HepG2 (cell line): ENCODE measurements around the gene APOM. TPM values are rescaled to one million over a fixed set of nuclear protein-coding genes. Genes with fewer than 3 reads are reported as not detected.

Experiments used
- BRD4 ChIP-seq: sonication (generic); formaldehyde crosslinking; IDR thresholded peaks from 2 replicates; pipeline ENCODE4 v1.4.0; 2020; ENCODE audit warnings: missing genetic modification reagents
- CEBPB ChIP-seq: IDR thresholded peaks from 2 replicates; pipeline ENCODE4 v1.6.1; 2011; ENCODE audit warnings: low read depth, low read length, improper control_type of control experiment, borderline replicate concordance
- ESRRA ChIP-seq: sonication (generic); formaldehyde crosslinking; IDR thresholded peaks from 2 replicates; pipeline ENCODE4 v1.5.1; 2020; ENCODE audit warnings: mild to moderate bottlenecking, low read depth, missing genetic modification reagents
- GABPA ChIP-seq, 2 experiments: IDR thresholded peaks; 2 replicates each; pipeline ENCODE4 v1.6.1; 2011 to 2016; ENCODE audit warnings: low read depth in 2 of 2, low read length in 1 of 2, missing biosample characterization in 1 of 2, missing genetic modification characterization in 1 of 2
- IRF2 ChIP-seq: IDR thresholded peaks from 2 replicates; pipeline ENCODE4 v1.6.1; 2018; ENCODE audit warnings: missing genetic modification reagents, missing compliant biosample characterization
- MTA3 ChIP-seq: sonication (generic); formaldehyde crosslinking; IDR thresholded peaks from 2 replicates; pipeline ENCODE4 v1.4.0; 2020; ENCODE audit warnings: missing genetic modification reagents
- NFATC3 ChIP-seq: sonication (generic); formaldehyde crosslinking; IDR thresholded peaks from 2 replicates; pipeline ENCODE4 v1.5.1; 2020; ENCODE audit warnings: mild to moderate bottlenecking, missing genetic modification reagents
- RXRA ChIP-seq: sonication (generic); formaldehyde crosslinking; IDR thresholded peaks from 2 replicates; pipeline ENCODE4 v1.5.1; 2020; ENCODE audit warnings: missing genetic modification reagents
- SALL1 ChIP-seq: sonication (generic); formaldehyde crosslinking; IDR thresholded peaks from 2 replicates; pipeline ENCODE4 v1.8.0; 2022; ENCODE audit warnings: mild to moderate bottlenecking, missing genetic modification reagents
- SIN3A ChIP-seq: IDR thresholded peaks from 2 replicates; pipeline ENCODE4 v1.6.1; 2011; ENCODE audit warnings: low read depth, mild to moderate bottlenecking, control low read depth, low read length, borderline replicate concordance
- SMARCE1 ChIP-seq: fragments of 450-650 bp; IDR thresholded peaks from 2 replicates; pipeline ENCODE4 v1.6.1; 2017; ENCODE audit warnings: borderline replicate concordance
- SMYD3 ChIP-seq: sonication (generic); formaldehyde crosslinking; IDR thresholded peaks from 2 replicates; pipeline ENCODE4 v1.8.1; 2023; ENCODE audit warnings: mild to moderate bottlenecking, missing genetic modification reagents
- SNRNP70 ChIP-seq: fragments of 200-400 bp; formaldehyde crosslinking; IDR thresholded peaks from 2 replicates; pipeline ENCODE4 v1.6.1; 2017; ENCODE audit warnings: mild to moderate bottlenecking, low read depth, low read length, moderate library complexity
- SUZ12 ChIP-seq: fragments of 150-350 bp; IDR thresholded peaks from 2 replicates; pipeline ENCODE4 v1.6.1; 2014; ENCODE audit warnings: low read depth, low read length
- TEAD2 ChIP-seq: sonication (generic); formaldehyde crosslinking; IDR thresholded peaks from 2 replicates; pipeline ENCODE4 v1.9.0; 2021; ENCODE audit warnings: missing genetic modification reagents
- ZFX ChIP-seq: sonication (generic); formaldehyde crosslinking; IDR thresholded peaks from 2 replicates; pipeline ENCODE4 v1.4.0; 2020; ENCODE audit warnings: mild to moderate bottlenecking, low read depth, missing genetic modification reagents, moderate library complexity
- ZNF121 ChIP-seq: sonication (generic); formaldehyde crosslinking; IDR thresholded peaks from 2 replicates; pipeline ENCODE4 v1.5.0; 2020; ENCODE audit warnings: mild to moderate bottlenecking, missing genetic modification reagents
- ZNF44 ChIP-seq: sonication (generic); formaldehyde crosslinking; IDR thresholded peaks from 2 replicates; pipeline ENCODE4 v1.5.1; 2020; ENCODE audit warnings: mild to moderate bottlenecking, missing genetic modification reagents
- ZNF510 ChIP-seq: sonication (generic); formaldehyde crosslinking; IDR thresholded peaks from 2 replicates; pipeline ENCODE4 v1.4.0; 2020; ENCODE audit warnings: low read depth, mild to moderate bottlenecking, missing genetic modification reagents
- ZNF550 ChIP-seq: sonication (generic); formaldehyde crosslinking; IDR thresholded peaks from 2 replicates; pipeline ENCODE4 v1.4.0; 2020; ENCODE audit warnings: mild to moderate bottlenecking, missing genetic modification reagents, borderline replicate concordance
- ZNF556 ChIP-seq: sonication (generic); formaldehyde crosslinking; IDR thresholded peaks from 2 replicates; pipeline ENCODE4 v1.4.0; 2020; ENCODE audit warnings: mild to moderate bottlenecking, missing genetic modification reagents, borderline replicate concordance
- ZNF564 ChIP-seq: sonication (generic); formaldehyde crosslinking; IDR thresholded peaks from 2 replicates; pipeline ENCODE4 v1.8.1; 2023; ENCODE audit warnings: mild to moderate bottlenecking, missing genetic modification reagents
- ZNF567 ChIP-seq: sonication (generic); formaldehyde crosslinking; IDR thresholded peaks from 2 replicates; pipeline ENCODE4 v1.8.1; 2023; ENCODE audit warnings: mild to moderate bottlenecking, missing genetic modification reagents, borderline replicate concordance
- ZNF570 ChIP-seq: sonication (generic); formaldehyde crosslinking; IDR thresholded peaks from 2 replicates; pipeline ENCODE4 v1.4.0; 2020; ENCODE audit warnings: mild to moderate bottlenecking, missing genetic modification reagents, borderline replicate concordance
- ZNF577 ChIP-seq: sonication (generic); formaldehyde crosslinking; IDR thresholded peaks from 2 replicates; pipeline ENCODE4 v1.4.0; 2020; ENCODE audit warnings: mild to moderate bottlenecking, low read depth, missing genetic modification reagents, borderline replicate concordance
- ZNF614 ChIP-seq: IDR thresholded peaks from 2 replicates; pipeline ENCODE4 v1.6.1; 2018; ENCODE audit warnings: missing biosample characterization, missing genetic modification reagents, inconsistent platforms, borderline replicate concordance
- ZNF713 ChIP-seq: sonication (generic); formaldehyde crosslinking; IDR thresholded peaks from 2 replicates; pipeline ENCODE4 v1.4.0; 2020; ENCODE audit warnings: mild to moderate bottlenecking, missing genetic modification reagents
- ZNF749 ChIP-seq: sonication (generic); formaldehyde crosslinking; IDR thresholded peaks from 2 replicates; pipeline ENCODE4 v1.8.0; 2022; ENCODE audit warnings: mild to moderate bottlenecking, missing genetic modification reagents, moderate library complexity, borderline replicate concordance
- ZNF792 ChIP-seq: IDR thresholded peaks from 2 replicates; pipeline ENCODE4 v1.6.1; 2016
- polyA plus RNA-seq, 8 experiments: library from polyadenylated mRNA; depleted of rRNA in 3 of 8; stranded (reverse) in 7 of 8; unstranded in 1 of 8; fragments of >200 nt; fragmentation: Illumina TruSeq in 4 of 8; extraction: Trizol in 4 of 8; gene quantifications; 2 replicates each; pipeline versions ENCODE4 v1.2.1 to v1.2.3, GENCODE V29; 2011 to 2016; ENCODE audit warnings: low read depth in 4 of 8, missing spikeins in 1 of 8, mixed read lengths in 1 of 8; ENCODE audit not compliant: insufficient read depth in 1 of 8
- total RNA-seq, 5 experiments: library from RNA; depleted of rRNA; stranded (reverse); fragments of >200 nt; fragmentation: Illumina TruSeq; extraction: Trizol; gene quantifications; 2 replicates each; pipeline ENCODE4 v1.2.3, GENCODE V29; 2016; ENCODE audit warnings: low read depth in 1 of 5
- TF ChIP-seq, protein P1 (sequence below): sonication (generic); formaldehyde crosslinking; IDR thresholded peaks from 2 replicates; pipeline ENCODE4 v1.8.0; 2022; ENCODE audit warnings: missing genetic modification reagents, low read depth, mild to moderate bottlenecking, borderline replicate concordance
- TF ChIP-seq, protein P2 (sequence below): sonication (generic); formaldehyde crosslinking; IDR thresholded peaks from 2 replicates; pipeline ENCODE4 v1.4.0; 2020; ENCODE audit warnings: missing genetic modification reagents

The APOM gene
- total and polyA plus RNA-seq, 2 of the 13 experiments (the other 11 are each of a cell fraction or from before 2014, with no cell fraction given), result 98.2 to 1,140 TPM

DNA sequence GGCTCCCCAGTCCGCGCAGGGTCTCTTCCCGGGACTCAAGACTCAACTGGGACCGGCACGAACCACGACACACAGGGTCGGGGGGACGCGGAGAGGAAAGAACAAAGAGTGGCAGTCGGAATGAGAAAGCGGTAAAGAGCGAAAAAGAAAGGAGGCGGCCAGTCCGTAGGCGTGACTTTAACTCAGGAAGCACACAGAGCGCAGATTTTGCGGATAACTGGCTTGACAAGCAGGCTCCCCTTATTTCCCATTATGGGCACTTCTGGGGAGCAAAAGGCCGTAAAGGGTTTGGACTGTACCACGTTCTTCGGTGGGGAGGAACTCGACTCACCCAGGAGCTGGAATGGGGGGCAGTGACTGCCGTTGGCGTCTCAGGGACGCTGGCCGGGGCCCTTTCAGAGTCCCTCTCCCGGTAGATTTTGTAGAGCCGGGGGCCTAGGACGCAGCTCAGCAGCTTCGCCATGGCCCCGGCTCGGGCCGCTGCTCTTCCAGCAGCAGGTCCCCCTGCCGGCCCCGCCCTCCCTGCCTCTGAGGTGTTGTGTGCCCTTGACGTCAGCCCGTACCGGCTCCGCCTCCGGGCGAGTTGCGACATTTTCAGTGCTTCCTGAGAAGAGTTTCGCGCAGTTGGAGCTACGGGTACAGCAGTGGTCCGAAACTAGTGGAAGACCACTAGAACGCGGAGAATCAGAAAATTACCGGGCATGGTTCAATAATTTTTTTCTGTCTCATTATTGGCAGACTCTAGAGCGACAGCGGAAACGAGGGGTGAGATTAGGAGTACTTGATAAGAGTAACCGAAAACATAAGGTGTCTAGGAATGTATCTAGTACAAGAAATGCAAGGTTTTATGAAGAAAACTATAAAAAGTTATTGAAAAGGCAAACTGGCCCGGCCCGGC lies 47.4 kb downstream of the APOM start, which contains the start of gene ABHD16A (continued):
- TF ChIP-seq SMARCE1, result no peak
- TF ChIP-seq NFATC3 (CRISPR knock-in tag), result no peak
- TF ChIP-seq SNRNP70, result no peak
- TF ChIP-seq ZNF577 (CRISPR knock-in tag), result no peak
- TF ChIP-seq ZNF749 (CRISPR knock-in tag), result peak; percentile 72; the same call in 1 of the 2 replicates
- TF ChIP-seq SMYD3 (CRISPR knock-in tag), result peak; percentile 91; the same call in 1 of the 2 replicates
- TF ChIP-seq CEBPB, result peak; percentile 100
- peak; percentile 55; the same call in 1 of the 2 replicates for TF ChIP-seq ZNF614 (CRISPR knock-in tag)
- peak; percentile 81 for TF ChIP-seq IRF2 (CRISPR knock-in tag)
- no peak for TF ChIP-seq ZNF567 (CRISPR knock-in tag)
- TF ChIP-seq ZNF121 (CRISPR knock-in tag), result no peak
- no peak for TF ChIP-seq ZNF570 (CRISPR knock-in tag)
- TF ChIP-seq, protein P1, sequence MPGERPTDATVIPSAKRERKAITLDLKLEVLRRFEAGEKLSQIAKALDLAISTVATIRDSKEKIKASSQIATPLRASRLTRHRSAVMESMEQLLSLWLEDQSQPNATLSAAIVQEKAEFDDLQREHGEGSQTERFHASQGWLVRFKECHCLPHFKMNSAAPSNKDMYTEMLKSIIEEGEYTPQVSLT (CRISPR knock-in tag), result no peak
- no peak for TF ChIP-seq ZNF44 (CRISPR knock-in tag)
- TF ChIP-seq SUZ12, result no peak
- TF ChIP-seq ESRRA, result no peak; the same call in 1 of the 2 replicates
- TF ChIP-seq ZNF792 (CRISPR knock-in tag), result 0 out of 2 replicates have a peak, but pooled peaks have one; percentile 32
- TF ChIP-seq RXRA (CRISPR knock-in tag), result peak; percentile 64
- TF ChIP-seq ZNF713 (CRISPR knock-in tag), result 0 out of 2 replicates have a peak, but pooled peaks have one; percentile 50
- no peak for TF ChIP-seq ZNF550 (CRISPR knock-in tag)
- peak; percentile 94 for TF ChIP-seq ZNF556 (CRISPR knock-in tag)
- no peak for TF ChIP-seq BRD4 (CRISPR knock-in tag)
- TF ChIP-seq SIN3A, result peak; percentile 77; the same call in 1 of the 2 replicates
- TF ChIP-seq TEAD2 (CRISPR knock-in tag), result no peak
- peak; percentile 70; the same call in 1 of the 2 replicates for TF ChIP-seq ZNF564 (CRISPR knock-in tag)
- TF ChIP-seq MTA3 (CRISPR knock-in tag), result no peak
- TF ChIP-seq SALL1, result peak; percentile 81
- TF ChIP-seq, protein P2, sequence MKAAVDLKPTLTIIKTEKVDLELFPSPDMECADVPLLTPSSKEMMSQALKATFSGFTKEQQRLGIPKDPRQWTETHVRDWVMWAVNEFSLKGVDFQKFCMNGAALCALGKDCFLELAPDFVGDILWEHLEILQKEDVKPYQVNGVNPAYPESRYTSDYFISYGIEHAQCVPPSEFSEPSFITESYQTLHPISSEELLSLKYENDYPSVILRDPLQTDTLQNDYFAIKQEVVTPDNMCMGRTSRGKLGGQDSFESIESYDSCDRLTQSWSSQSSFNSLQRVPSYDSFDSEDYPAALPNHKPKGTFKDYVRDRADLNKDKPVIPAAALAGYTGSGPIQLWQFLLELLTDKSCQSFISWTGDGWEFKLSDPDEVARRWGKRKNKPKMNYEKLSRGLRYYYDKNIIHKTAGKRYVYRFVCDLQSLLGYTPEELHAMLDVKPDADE (CRISPR knock-in tag), result no peak; the same call in 1 of the 2 replicates
- peak; percentile 39; the same call in 1 of the 2 replicates for TF ChIP-seq ZNF510 (CRISPR knock-in tag)
- TF ChIP-seq GABPA (IDR thresholded peaks at IDR 0.05; ENCODE audit: low read depth, low read length), result no peak
- TF ChIP-seq GABPA (CRISPR knock-in tag; IDR thresholded peaks at IDR 0.05; ENCODE audit: low read depth), result peak; percentile 85
- TF ChIP-seq ZFX (CRISPR knock-in tag), result peak; percentile 94
